Body of pancreas (tissue), 4 donors: ENCODE measurements around the gene PFDN1. TPM values are rescaled to one million over a fixed set of nuclear protein-coding genes. Genes with fewer than 3 reads are reported as not detected.

Source experiments
- ATAC-seq: fragments of 150-250 bp; one replicate; pipeline ENCODE4 v1.9.1; 2016
- DNase-seq, 4 donors: peaks; one replicate each; pipeline ENCODE4 v3.0.0-alpha.2; 2019
- H3K27ac ChIP-seq, 4 donors: fragments of 200-600 bp; sonication (generic); 1 replicate in 3 of 4; 2 replicates in 1 of 4; pipeline versions ENCODE4 v1.5.1 to v1.6.1; 2016 to 2019; ENCODE audit warnings: mild to moderate bottlenecking in 1 of 4, mixed read lengths in 1 of 4, moderate library complexity in 1 of 4
- H3K27me3 ChIP-seq, 2 donors: fragments of 200-600 bp; sonication (generic); one replicate each; pipeline ENCODE4 v1.6.0; 2016; ENCODE audit warnings: mild to moderate bottlenecking in 1 of 2
- H3K36me3 ChIP-seq, 2 donors: fragments of 200-600 bp; sonication (generic); replicated peaks in 1 of 2; 2 replicates each; pipeline ENCODE4 v1.5.1; 2016; ENCODE audit warnings: low read depth in 2 of 2; ENCODE audit not compliant: insufficient read depth in 1 of 2
- H3K4me1 ChIP-seq: fragments of 200-600 bp; sonication (generic); one replicate; pipeline ENCODE4 v1.6.0; 2016
- H3K4me3 ChIP-seq, 2 donors: fragments of 200-600 bp; sonication (generic); 1 replicate in 1 of 2; 2 replicates in 1 of 2; pipeline ENCODE4 v1.5.1; 2016 to 2019
- H3K9me3 ChIP-seq, 3 donors: fragments of 200-600 bp; sonication (generic); 1 replicate in 2 of 3; 2 replicates in 1 of 3; pipeline ENCODE4 v1.5.1; 2016
- CTCF ChIP-seq, 7 experiments: fragments of 450-650 bp in 4 of 7; fragments of 200-600 bp in 3 of 7; sonication (generic) in 3 of 7; IDR thresholded peaks; one replicate each; pipeline ENCODE4 v1.5.1; 2016 to 2019; ENCODE audit warnings: antibody characterized with exemption in 7 of 7
- POLR2A ChIP-seq, 3 donors: fragments of 450-650 bp; IDR thresholded peaks; one replicate each; pipeline ENCODE4 v1.6.1; 2016; ENCODE audit warnings: antibody characterized with exemption in 3 of 3, mild to moderate bottlenecking in 2 of 3
- WGBS, 2 donors: methylation state at CpG; one replicate each; pipeline ENCODE4 v1.1.5; 2017; 5-methylcytosine and 5-hydroxymethylcytosine counted together
- intact Hi-C: fragments of 100-400 bp; cut with DNase I; formaldehyde crosslinking; loops from one replicate; pipeline ENCODE4 v1.15.1; 2023
- total RNA-seq, 2 donors: library from RNA; depleted of rRNA; stranded (reverse); fragments of >200 nt; gene quantifications; one replicate each; pipeline ENCODE4 v1.1.0, GENCODE V29; 2016

The PFDN1 gene
- total RNA-seq, 2 donors from 2014 or later = 37.6 to 54.1 TPM

GRCh38 chr5:140252470-140253126, 50.3 kb downstream of the PFDN1 start:
- H3K4me3 ChIP-seq = no peak overlapping the region
- H3K27me3 ChIP-seq = no peaks in the 10 kb centered on the region
- DNase-seq = no peak
- TF ChIP-seq CTCF (IDR thresholded peaks at IDR 0.05) = no peak
- no peak for TF ChIP-seq POLR2A (IDR thresholded peaks at IDR 0.05)
- no peaks in the 10 kb centered on the region for H3K36me3 ChIP-seq
- H3K4me1 ChIP-seq = no peaks in the 10 kb centered on the region
- intact Hi-C loops = no loop called here
- WGBS, 2 donors = 87 to 93% methylated on average over 10 of the region's 10 CpGs
- H3K27ac ChIP-seq = no peak overlapping the region
- H3K9me3 ChIP-seq = no peaks in the 10 kb centered on the region
- no peak for ATAC-seq

- H3K27me3 ChIP-seq = no peaks in the 10 kb centered on the region
- H3K27ac ChIP-seq = peak overlapping the region in 1 of 4 donors; percentile 11
- intact Hi-C loops = no loop called here
- no peak for TF ChIP-seq POLR2A (IDR thresholded peaks at IDR 0.05)
- no peak for TF ChIP-seq CTCF (IDR thresholded peaks at IDR 0.05)
- H3K4me1 ChIP-seq = no peaks in the 10 kb centered on the region
- H3K9me3 ChIP-seq = no peaks in the 10 kb centered on the region
- no peak overlapping the region for H3K4me3 ChIP-seq
- DNase-seq (peak in 1 of 4 donors; percentile 60), ATAC-seq (no peak)
- whole genome bisulfite sequencing, 2 donors = 72 to 93% methylated on average over 3 to 5 of the region's 5 CpGs
- H3K36me3 ChIP-seq = no peaks in the 10 kb centered on the region
These were observed 51.4 kb downstream of the PFDN1 start for GRCh38 chr5:140251527-140251973.

- no peak overlapping the region for H3K27ac ChIP-seq
- intact Hi-C loops = no loop called here
- no peak for ATAC-seq
These were observed 52.5 kb downstream of the PFDN1 start for GRCh38 chr5:140250386-140250785.

GRCh38 chr5:140249536-140249935, 53.4 kb downstream of the PFDN1 start:
- no peak overlapping the region for H3K4me3 ChIP-seq
- TF ChIP-seq CTCF (IDR thresholded peaks at IDR 0.05) (no peak), POLR2A (IDR thresholded peaks at IDR 0.05) (no peak)
- peaks cover 3% of the 10 kb centered on the region for H3K4me1 ChIP-seq
- intact Hi-C loops = loop anchor here (5.0 kb wide), 1 partner anchor 108 kb away; no protein-coding TSS in a partner anchor
- H3K27ac ChIP-seq = no peak overlapping the region
- H3K27me3 ChIP-seq = no peaks in the 10 kb centered on the region
- H3K9me3 ChIP-seq = no peaks in the 10 kb centered on the region
- H3K36me3 ChIP-seq = no peaks in the 10 kb centered on the region
- DNase-seq (no peak), ATAC-seq (no peak)
- WGBS, 2 donors = 75 to 83% methylated on average over 5 of the region's 5 CpGs

More at GRCh38 chr5:140250386-140250785, 52.5 kb downstream of the PFDN1 start:
- Histone ChIP-seq H3K4me1 (no peaks in the 10 kb centered on the region), H3K4me3 (no peak overlapping the region), H3K9me3 (no peaks in the 10 kb centered on the region), H3K27me3 (no peaks in the 10 kb centered on the region), H3K36me3 (no peaks in the 10 kb centered on the region)
- WGBS, 2 donors = 71 to 73% methylated on average over 6 of the region's 6 CpGs
- DNase-seq = no peak
- TF ChIP-seq POLR2A (IDR thresholded peaks at IDR 0.05) (no peak), CTCF (IDR thresholded peaks at IDR 0.05) (no peak)

GRCh38 chr5:140248414-140248813, 54.5 kb downstream of the PFDN1 start:
- DNase-seq (no peak), ATAC-seq (no peak)
- no peaks in the 10 kb centered on the region for H3K36me3 ChIP-seq
- H3K4me1 ChIP-seq = peaks cover 15% of the 10 kb centered on the region
- WGBS, 2 donors = 63 to 83% methylated on average over 3 of the region's 3 CpGs
- intact Hi-C loops = loop anchor here (5.0 kb wide), 1 partner anchor 109 kb away; no protein-coding TSS in a partner anchor
- H3K27me3 ChIP-seq = no peaks in the 10 kb centered on the region
- no peak overlapping the region for H3K4me3 ChIP-seq
- no peaks in the 10 kb centered on the region for H3K9me3 ChIP-seq
- no peak overlapping the region for H3K27ac ChIP-seq
- TF ChIP-seq CTCF (IDR thresholded peaks at IDR 0.05) (no peak), POLR2A (IDR thresholded peaks at IDR 0.05) (no peak)
